OCI-LY1 (cell line): Measurements from ENCODE around the gene CYTL1.

Experiments
- CTCF ChIP-seq: fragments of 200-600 bp; sonication (generic), shearing (Covaris generic); IDR thresholded peaks from 2 replicates; pipeline ENCODE4 v1.5.1; 2017; ENCODE audit warnings: mild to moderate bottlenecking, antibody characterized with exemption, low read length, moderate library complexity, mixed read lengths
- EZH2 ChIP-seq: fragments of 200-600 bp; sonication (generic), shearing (Covaris generic); IDR thresholded peaks from 2 replicates; pipeline ENCODE4 v1.8.0; 2017; ENCODE audit warnings: borderline replicate concordance, mixed run types, mild to moderate bottlenecking, antibody characterized with exemption, low read length, moderate library complexity, mixed read lengths

DNA sequence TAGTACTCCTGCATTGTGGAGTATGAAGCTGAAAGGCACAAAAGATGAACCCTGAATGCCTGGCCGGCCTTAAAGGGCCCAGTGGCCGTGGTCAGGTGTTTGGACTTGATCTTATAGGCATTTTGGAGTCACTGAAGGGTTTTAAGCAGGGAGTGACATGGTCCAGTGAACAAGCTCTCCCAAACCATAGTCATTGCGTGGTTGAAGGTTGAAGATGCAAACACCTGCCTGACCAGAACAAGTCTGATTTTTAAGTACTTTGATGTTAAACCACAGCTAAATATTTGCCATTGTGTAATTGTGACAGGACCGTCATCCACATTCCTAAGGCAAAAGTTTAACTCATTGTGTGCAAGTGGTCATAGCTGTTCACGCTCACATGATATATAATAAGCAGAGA is 35.3 kb upstream of the CYTL1 start:
- TF ChIP-seq CTCF: no peak
- no peak for TF ChIP-seq EZH2
